ENCODE data around the gene HAPLN3. TPM values are rescaled to one million over a fixed set of nuclear protein-coding genes. Genes with fewer than 3 reads are reported as not detected.

Gene HAPLN3
- polyA plus RNA-seq, 2 of the 4 experiments (the other 2 are of a cell fraction): 8.5 to 39.7 TPM

DNA sequence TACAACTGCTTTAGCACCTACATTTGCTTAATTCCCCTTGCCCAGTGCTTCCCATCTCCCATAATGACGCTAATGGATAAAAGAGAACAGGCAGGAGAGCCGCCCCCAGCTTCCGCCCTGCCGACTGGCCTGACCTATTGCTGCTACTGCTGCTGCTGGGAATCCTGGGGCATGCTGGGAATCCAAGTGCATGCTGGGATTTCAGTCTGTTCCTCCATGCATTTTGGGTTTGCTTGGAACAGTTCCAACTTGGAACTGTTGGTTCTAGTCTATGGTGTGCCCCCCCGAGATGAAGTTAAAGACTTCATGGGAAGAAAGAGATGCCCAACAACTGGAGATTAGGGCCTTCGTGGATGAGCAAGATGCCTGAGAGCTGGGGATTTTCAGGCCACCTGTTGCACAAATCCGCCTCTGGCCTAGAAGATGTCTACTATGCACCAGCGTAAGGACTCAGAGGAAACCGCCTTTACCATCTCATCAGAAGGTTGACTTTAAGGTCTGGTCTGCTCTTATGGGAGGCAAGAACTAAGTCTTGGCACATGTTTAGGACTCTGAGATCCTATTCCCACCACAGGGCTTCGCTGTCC, 29.0 kb downstream of the HAPLN3 start:
- Histone ChIP-seq H3K9me3 (no peaks in the 10 kb centered on the region), H3K4me2 (no peak overlapping the region), H3K4me3 (no peak overlapping the region), H3K4me1 (no peaks in the 10 kb centered on the region), H3K27ac (no peak overlapping the region)
- 76% methylated on average over 10 of the region's 10 CpGs for WGBS (ENCODE audit: missing lambda C conversion rate)
- TF ChIP-seq KDM5A (IDR thresholded peaks at IDR 0.05) (no peak), POLR2AphosphoS2 (conservative IDR thresholded peaks at IDR 0.05; ENCODE audit: low read length) (no peak), HOXB5 (CRISPR knock-in tag; IDR thresholded peaks at IDR 0.05) (no peak), RFX5 (IDR thresholded peaks at IDR 0.05) (no peak), EHMT2 (IDR thresholded peaks at IDR 0.05; ENCODE audit: low read depth) (no peak), SREBF2 (IDR thresholded peaks at IDR 0.05) (no peak)
- POLR2A ChIA-PET: no interaction called here
- ATAC-seq (no peak), DNase-seq (ENCODE audit: low read depth in 1 of 2, low spot score in 1 of 2) (no peak), FAIRE-seq (no peak)
- CTCF ChIA-PET: interaction anchor here (0.6 to 7.8 kb wide), 2 partner anchors 13 to 111 kb away, joined by 3 to 71 read pairs; no protein-coding TSS in a partner anchor

DNA sequence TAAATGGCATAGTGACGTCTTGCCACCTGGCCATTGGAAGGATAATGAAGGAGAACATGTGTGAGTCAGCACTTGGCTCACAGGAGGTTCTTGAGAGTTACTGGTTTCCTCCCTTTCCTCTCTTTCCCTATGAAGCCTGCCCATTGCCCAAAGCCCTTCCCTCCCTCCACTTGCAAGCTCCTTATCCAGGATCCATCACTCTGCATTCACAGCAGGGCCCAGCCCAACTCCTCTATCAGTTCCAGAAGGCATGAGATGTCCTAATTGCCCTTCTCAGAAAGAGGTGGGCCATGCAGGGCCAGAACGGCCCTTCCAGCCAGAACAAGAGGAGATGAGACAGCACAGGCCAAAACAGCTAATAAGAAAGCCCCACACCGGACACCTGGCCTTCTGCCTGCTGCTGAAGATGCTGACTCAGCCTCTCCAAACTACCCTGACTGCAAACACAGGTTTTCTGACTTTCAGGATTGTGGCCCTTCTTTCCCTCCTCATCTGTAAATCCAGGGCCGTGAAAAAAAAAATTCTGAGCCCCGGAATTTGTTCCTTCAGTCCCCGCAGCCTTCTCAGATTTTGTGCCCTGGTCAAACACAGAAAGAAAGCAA, 29.7 kb downstream of the HAPLN3 start:
- H3K4me1 ChIP-seq: no peaks in the 10 kb centered on the region
- TF ChIP-seq, protein P1, sequence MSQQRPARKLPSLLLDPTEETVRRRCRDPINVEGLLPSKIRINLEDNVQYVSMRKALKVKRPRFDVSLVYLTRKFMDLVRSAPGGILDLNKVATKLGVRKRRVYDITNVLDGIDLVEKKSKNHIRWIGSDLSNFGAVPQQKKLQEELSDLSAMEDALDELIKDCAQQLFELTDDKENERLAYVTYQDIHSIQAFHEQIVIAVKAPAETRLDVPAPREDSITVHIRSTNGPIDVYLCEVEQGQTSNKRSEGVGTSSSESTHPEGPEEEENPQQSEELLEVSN (IDR thresholded peaks at IDR 0.05; ENCODE audit: borderline replicate concordance, low read depth): no peak
- TF ChIP-seq ZC3H11A (IDR thresholded peaks at IDR 0.05) (no peak), MAFK (IDR thresholded peaks at IDR 0.05; ENCODE audit: partially characterized antibody) (peak; percentile 82), CEBPB (IDR thresholded peaks at IDR 0.05) (no peak), ZSCAN20 (CRISPR knock-in tag; IDR thresholded peaks at IDR 0.05) (no peak)
- no peaks in the 10 kb centered on the region for H3K9me3 ChIP-seq
- ChIA-PET POLR2A (no interaction called here), CTCF (interaction anchor here (0.6 to 7.8 kb wide), 2 partner anchors 14 to 112 kb away, joined by 3 to 71 read pairs; no protein-coding TSS in a partner anchor)
- FAIRE-seq (no peak), ATAC-seq (no peak), DNase-seq (ENCODE audit: low read depth in 1 of 2, low spot score in 1 of 2) (no peak)
- H3K27ac ChIP-seq: no peak overlapping the region
- no peak overlapping the region for H3K4me3 ChIP-seq
- WGBS (ENCODE audit: missing lambda C conversion rate): 48% methylated on average over 6 of the region's 6 CpGs
- no peak overlapping the region for H3K4me2 ChIP-seq

DNA sequence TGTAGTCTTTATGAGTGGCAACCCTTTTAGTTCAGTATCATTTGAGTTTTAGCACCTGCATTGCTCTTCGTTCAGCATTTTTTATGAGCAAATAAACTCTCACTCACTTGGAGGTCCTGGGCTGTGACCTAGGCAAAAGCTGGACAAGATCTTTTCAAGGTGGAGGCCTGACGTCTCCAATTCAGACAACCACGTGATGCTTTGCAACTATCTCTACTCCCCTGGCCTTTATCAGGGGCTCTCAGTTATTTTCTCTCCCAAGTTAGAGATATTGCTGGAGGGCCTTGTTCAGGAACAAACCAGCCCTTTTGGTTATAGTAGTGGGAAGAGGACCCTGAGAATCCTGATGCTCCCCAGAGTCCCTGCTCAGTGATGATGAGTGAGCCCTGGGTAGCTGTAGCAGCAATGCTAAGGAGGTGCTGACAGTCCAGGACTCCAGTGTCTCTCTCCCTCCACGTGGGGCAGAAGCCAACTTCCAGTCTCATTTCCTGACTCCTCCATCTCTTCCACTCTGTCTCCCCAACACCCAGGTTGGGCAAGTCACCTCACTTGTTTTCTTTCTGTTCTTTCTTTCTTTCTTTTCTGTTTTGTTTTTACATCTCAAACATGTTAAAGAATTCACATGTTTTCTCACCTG, 30.4 kb downstream of the HAPLN3 start:
- no peaks in the 10 kb centered on the region for H3K4me1 ChIP-seq
- no peak for DNase-seq (ENCODE audit: low read depth in 1 of 2, low spot score in 1 of 2)
- no peak overlapping the region for H3K4me3 ChIP-seq
- ATAC-seq: 0 out of 6 replicates have a peak, but pooled peaks of 1 of the 2 experiments have one; percentile 14
- FAIRE-seq: no peak
- 50% methylated on average over 4 of the region's 4 CpGs for WGBS (ENCODE audit: missing lambda C conversion rate)
- ChIA-PET CTCF (interaction anchor here (0.9 to 7.8 kb wide), 4 partner anchors 14 to 227 kb away, joined by 3 to 71 read pairs (median 10); no protein-coding TSS in a partner anchor), POLR2A (no interaction called here)
- TF ChIP-seq, protein P2, sequence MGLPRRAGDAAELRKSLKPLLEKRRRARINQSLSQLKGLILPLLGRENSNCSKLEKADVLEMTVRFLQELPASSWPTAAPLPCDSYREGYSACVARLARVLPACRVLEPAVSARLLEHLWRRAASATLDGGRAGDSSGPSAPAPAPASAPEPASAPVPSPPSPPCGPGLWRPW (IDR thresholded peaks at IDR 0.05): no peak
- TF ChIP-seq CBX2 (IDR thresholded peaks at IDR 0.05; ENCODE audit: borderline replicate concordance, low read depth) (no peak), MYC (IDR thresholded peaks at IDR 0.05; ENCODE audit: borderline replicate concordance, low read length) (no peak), CHD2 (IDR thresholded peaks at IDR 0.05; ENCODE audit: low read length, partially characterized antibody) (no peak), EHMT2 (IDR thresholded peaks at IDR 0.05; ENCODE audit: low read depth) (no peak), POLR2A (IDR thresholded peaks at IDR 0.05; ENCODE audit: low read length) (no peak), FOSL2 (IDR thresholded peaks at IDR 0.05) (no peak), FOSL2 (CRISPR knock-in tag; IDR thresholded peaks at IDR 0.05) (no peak), RCOR1 (IDR thresholded peaks at IDR 0.05; ENCODE audit: low read depth, low read length) (no peak), RFX5 (IDR thresholded peaks at IDR 0.05) (no peak), EP300 (IDR thresholded peaks at IDR 0.05) (no peak)
- TF ChIP-seq, protein P1 (IDR thresholded peaks at IDR 0.05; ENCODE audit: borderline replicate concordance, low read depth): no peak
- TF ChIP-seq, protein P3, sequence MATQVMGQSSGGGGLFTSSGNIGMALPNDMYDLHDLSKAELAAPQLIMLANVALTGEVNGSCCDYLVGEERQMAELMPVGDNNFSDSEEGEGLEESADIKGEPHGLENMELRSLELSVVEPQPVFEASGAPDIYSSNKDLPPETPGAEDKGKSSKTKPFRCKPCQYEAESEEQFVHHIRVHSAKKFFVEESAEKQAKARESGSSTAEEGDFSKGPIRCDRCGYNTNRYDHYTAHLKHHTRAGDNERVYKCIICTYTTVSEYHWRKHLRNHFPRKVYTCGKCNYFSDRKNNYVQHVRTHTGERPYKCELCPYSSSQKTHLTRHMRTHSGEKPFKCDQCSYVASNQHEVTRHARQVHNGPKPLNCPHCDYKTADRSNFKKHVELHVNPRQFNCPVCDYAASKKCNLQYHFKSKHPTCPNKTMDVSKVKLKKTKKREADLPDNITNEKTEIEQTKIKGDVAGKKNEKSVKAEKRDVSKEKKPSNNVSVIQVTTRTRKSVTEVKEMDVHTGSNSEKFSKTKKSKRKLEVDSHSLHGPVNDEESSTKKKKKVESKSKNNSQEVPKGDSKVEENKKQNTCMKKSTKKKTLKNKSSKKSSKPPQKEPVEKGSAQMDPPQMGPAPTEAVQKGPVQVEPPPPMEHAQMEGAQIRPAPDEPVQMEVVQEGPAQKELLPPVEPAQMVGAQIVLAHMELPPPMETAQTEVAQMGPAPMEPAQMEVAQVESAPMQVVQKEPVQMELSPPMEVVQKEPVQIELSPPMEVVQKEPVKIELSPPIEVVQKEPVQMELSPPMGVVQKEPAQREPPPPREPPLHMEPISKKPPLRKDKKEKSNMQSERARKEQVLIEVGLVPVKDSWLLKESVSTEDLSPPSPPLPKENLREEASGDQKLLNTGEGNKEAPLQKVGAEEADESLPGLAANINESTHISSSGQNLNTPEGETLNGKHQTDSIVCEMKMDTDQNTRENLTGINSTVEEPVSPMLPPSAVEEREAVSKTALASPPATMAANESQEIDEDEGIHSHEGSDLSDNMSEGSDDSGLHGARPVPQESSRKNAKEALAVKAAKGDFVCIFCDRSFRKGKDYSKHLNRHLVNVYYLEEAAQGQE (IDR thresholded peaks at IDR 0.05): no peak
- TF ChIP-seq, protein P4, sequence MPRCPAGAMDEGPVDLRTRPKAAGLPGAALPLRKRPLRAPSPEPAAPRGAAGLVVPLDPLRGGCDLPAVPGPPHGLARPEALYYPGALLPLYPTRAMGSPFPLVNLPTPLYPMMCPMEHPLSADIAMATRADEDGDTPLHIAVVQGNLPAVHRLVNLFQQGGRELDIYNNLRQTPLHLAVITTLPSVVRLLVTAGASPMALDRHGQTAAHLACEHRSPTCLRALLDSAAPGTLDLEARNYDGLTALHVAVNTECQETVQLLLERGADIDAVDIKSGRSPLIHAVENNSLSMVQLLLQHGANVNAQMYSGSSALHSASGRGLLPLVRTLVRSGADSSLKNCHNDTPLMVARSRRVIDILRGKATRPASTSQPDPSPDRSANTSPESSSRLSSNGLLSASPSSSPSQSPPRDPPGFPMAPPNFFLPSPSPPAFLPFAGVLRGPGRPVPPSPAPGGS (IDR thresholded peaks at IDR 0.05): no peak
- no peak overlapping the region for H3K4me2 ChIP-seq
- H3K9me3 ChIP-seq: no peaks in the 10 kb centered on the region
- H3K27ac ChIP-seq: no peak overlapping the region

Data from A549 (cell line).